SH-SY5Y (cell line): ENCODE measurements around the gene OBP2B.

Experiments used
- GATA2 ChIP-seq: IDR thresholded peaks from 2 replicates; pipeline ENCODE4 v1.6.1; 2011; ENCODE audit warnings: mild to moderate bottlenecking, low read depth, low read length
- GATA3 ChIP-seq: IDR thresholded peaks from 2 replicates; pipeline ENCODE4 v1.6.1; 2011; ENCODE audit warnings: low read depth, mild to moderate bottlenecking, low read length, moderate library complexity

DNA sequence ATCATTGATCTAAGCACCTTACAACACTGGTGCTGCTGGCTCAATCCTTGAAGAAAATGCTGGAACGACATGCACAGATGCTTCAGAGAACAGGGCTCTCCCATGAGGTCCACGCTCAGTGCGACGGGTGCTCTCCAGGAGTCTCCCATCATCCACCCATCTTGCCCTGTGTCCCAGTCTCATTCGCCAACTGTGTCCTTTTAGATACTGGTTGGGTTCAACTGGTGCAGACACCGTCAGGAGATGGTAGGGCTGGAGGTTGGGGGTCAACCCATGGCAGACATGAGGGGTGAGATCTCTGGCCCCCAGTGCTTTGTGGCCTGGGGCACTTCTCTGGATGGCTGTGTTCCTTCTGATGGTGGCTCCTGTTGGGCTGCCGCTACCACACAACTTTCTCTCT, 1.6 kb upstream of the OBP2B start:
- TF ChIP-seq GATA2 (no peak), GATA3 (no peak)
